ENCODE measurements around the gene FLOT1.
A peak's percentile ranks its signal among the peaks of the same experiment; 100 is the strongest.

The FLOT1 gene

GRCh38 chr6:30679765-30680535 is 62.5 kb downstream of the FLOT1 start:
- DNase-seq (ENCODE audit: low read depth): no peak

DNA sequence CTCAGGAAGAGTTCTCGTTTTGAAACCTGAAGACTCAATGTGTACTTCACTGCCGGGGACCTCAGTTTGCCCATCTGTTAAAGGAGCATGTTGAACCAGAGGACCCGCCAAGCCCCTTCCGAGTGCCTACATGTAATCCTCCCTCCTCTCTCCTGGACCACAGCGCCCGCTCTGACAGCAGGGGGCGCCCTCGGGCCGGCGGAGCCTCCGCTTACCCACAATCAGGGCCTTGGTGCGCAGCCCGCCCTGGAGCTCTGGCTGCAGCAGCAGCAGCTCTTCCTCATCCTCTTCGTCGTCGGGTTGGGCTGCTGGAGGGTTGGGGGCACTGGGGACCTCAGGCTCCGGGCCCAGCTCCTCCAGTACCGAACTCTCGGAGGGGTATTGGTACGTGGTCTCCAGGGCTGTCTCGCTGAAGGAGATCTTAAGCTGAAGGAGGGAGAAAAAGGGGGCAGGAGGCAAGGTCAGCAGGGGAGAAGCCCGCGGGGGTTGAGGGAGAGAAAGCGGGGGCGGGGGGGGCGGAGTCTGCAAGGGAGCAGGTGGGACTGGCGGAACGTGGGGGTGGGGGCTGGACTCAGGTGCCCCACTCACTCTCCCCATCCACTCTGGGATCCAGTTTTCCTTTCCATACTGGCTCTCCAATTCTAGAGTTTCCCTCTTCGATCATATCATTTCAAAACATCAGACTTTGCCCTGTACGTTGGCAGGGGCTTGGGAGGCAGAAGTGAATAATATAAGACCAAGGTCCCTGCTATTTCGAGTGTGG is 63.3 kb downstream of the FLOT1 start:
- peak; percentile 79 for DNase-seq (ENCODE audit: low read depth)
